Cardiac muscle cell (in vitro differentiated cells and primary cell): ENCODE measurements around the gene TMUB2. TPM values are rescaled to one million over a fixed set of nuclear protein-coding genes. Genes with fewer than 3 reads are reported as not detected.
"Not testable (repeated sequence)": the region's sequence is repeated elsewhere in the genome, so short reads cannot be mapped to it uniquely, and the experiment has no call there.

ENCODE experiments used
- DNase-seq, 2 donors: peaks; one replicate each; pipeline versions ENCODE4 v3.0.0 to v3.0.0-alpha.2; 2010 to 2017; ENCODE audit warnings: low read depth in 1 of 2, low spot score in 1 of 2
- H3K27ac ChIP-seq: fragments of 200-600 bp; sonication (generic); 2 replicates; pipeline ENCODE4 v1.5.1; 2016
- H3K27me3 ChIP-seq: fragments of 200-600 bp; sonication (generic); 2 replicates; pipeline ENCODE4 v1.6.0; 2016; ENCODE audit warnings: control low read depth
- H3K36me3 ChIP-seq: fragments of 200-600 bp; sonication (generic); 2 replicates; pipeline ENCODE4 v1.5.1; 2016; ENCODE audit warnings: control low read depth
- H3K4me1 ChIP-seq: fragments of 200-600 bp; sonication (generic); 2 replicates; pipeline ENCODE4 v1.8.1; 2017; ENCODE audit warnings: low read depth, mild to moderate bottlenecking, mixed run types
- H3K4me3 ChIP-seq: fragments of 200-600 bp; sonication (generic); 2 replicates; pipeline ENCODE4 v1.5.1; 2016; ENCODE audit warnings: mild to moderate bottlenecking
- H3K9me3 ChIP-seq: fragments of 200-600 bp; sonication (generic); 2 replicates; pipeline ENCODE4 v1.5.1; 2017; ENCODE audit warnings: low read depth, mild to moderate bottlenecking, control low read depth
- polyA plus RNA-seq: library from polyadenylated mRNA; unstranded; fragments of >200 nt; fragmentation: Nextera tagmentation; extraction: Ambion mirVana; gene quantifications from 2 replicates; pipeline ENCODE4 v1.2.1, GENCODE V29; 2016
- total RNA-seq: library from RNA; depleted of rRNA; stranded (reverse); fragments of >200 nt; gene quantifications from 2 replicates; pipeline ENCODE4 v1.2.3, GENCODE V29; 2016
- TF ChIP-seq, protein P1 (sequence below): IDR thresholded peaks from 2 replicates; pipeline ENCODE4 v1.5.1; 2012; ENCODE audit warnings: low read depth, mild to moderate bottlenecking, low read length

The TMUB2 gene
- total and polyA plus RNA-seq, 2 experiments from 2014 or later, result 40.5 to 43.9 TPM

DNA sequence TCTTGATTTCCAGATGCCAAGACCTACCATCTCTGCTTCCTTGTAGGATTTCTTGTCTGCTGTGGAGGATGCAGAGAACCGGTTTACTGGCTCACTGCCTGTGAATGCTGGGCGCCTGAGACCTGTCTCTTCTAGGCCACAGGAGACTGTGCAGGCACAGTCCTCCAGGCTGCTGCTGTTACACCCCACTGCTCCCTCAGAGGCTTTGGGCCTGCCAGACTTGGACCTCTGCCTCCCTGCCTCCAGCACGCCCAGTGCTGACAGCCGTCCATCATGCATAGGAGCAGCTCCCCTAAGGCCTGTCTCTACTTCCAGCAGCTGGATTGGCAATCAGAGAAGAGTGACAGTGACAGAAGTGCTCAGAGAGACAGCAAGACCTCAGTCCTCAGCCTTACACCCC is 39.0 kb upstream of the TMUB2 start:
- H3K36me3 ChIP-seq, result no peaks in the 10 kb centered on the region
- DNase-seq, result peak in 1 of 2 donors; percentile 18
- no peak overlapping the region for H3K4me3 ChIP-seq
- peaks cover 56% of the 10 kb centered on the region for H3K4me1 ChIP-seq
- peak overlapping the region; percentile 93 for H3K27ac ChIP-seq
- no peaks in the 10 kb centered on the region for H3K9me3 ChIP-seq
- H3K27me3 ChIP-seq, result no peaks in the 10 kb centered on the region
- TF ChIP-seq, protein P1, sequence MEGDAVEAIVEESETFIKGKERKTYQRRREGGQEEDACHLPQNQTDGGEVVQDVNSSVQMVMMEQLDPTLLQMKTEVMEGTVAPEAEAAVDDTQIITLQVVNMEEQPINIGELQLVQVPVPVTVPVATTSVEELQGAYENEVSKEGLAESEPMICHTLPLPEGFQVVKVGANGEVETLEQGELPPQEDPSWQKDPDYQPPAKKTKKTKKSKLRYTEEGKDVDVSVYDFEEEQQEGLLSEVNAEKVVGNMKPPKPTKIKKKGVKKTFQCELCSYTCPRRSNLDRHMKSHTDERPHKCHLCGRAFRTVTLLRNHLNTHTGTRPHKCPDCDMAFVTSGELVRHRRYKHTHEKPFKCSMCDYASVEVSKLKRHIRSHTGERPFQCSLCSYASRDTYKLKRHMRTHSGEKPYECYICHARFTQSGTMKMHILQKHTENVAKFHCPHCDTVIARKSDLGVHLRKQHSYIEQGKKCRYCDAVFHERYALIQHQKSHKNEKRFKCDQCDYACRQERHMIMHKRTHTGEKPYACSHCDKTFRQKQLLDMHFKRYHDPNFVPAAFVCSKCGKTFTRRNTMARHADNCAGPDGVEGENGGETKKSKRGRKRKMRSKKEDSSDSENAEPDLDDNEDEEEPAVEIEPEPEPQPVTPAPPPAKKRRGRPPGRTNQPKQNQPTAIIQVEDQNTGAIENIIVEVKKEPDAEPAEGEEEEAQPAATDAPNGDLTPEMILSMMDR, result no peak

DNA sequence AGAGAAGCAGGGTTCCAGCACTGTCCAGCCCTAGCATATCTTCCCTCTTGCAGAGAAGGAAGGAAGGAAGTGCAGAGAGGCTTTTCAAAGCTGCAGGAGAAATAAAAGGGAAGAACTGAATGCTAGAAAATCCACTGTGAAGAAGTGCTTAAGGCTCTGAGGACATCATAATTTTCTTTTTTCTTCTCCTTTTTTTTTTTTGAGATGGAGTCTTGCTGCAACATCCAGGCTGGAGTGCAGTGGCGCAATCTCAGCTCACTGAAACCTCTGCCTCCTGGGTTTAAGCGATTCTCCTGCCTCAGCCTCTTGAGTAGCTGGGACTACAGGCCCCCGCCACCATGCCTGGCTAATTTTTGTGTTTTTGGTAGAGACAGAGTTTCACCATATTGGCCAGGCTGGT is 37.7 kb upstream of the TMUB2 start:
- not testable (repeated sequence) for H3K27me3 ChIP-seq, H3K9me3 ChIP-seq, H3K4me3 ChIP-seq, DNase-seq, H3K36me3 ChIP-seq
- Histone ChIP-seq H3K4me1 (peaks cover 56% of the 10 kb centered on the region), H3K27ac (peak overlapping the region; percentile 93)

DNA sequence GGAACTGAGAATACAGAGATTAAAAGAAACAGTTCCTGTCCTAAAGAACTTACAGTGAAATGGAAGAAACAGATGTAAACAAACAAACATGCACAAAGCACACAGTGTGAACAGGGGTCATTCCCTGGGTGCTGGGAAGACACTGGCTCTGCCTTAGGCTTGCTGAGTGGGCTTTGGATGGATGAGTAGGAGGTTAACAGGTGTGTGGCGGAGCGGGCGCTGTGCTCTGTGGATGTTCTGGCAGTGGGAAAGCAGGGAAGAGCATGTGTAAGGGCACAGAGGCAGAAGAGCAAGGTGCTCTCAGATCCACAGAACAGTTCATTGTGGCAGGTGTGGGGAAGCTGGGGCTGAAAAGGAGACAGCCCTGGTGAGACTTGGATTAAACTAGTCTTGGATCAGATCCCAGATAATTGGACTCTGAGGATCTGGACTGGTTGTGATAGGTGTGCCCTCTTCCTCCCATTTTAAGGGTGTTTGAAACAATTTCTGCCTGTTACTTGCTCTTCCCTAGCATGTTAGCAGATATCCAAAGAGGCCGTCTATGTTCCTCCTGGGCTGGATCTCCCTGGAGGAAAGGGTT is 36.9 kb upstream of the TMUB2 start:
- H3K9me3 ChIP-seq, result no peaks in the 10 kb centered on the region
- H3K36me3 ChIP-seq, result no peaks in the 10 kb centered on the region
- TF ChIP-seq, protein P1, result no peak
- H3K27me3 ChIP-seq, result no peaks in the 10 kb centered on the region
- H3K27ac ChIP-seq, result no peak overlapping the region
- no peak overlapping the region for H3K4me3 ChIP-seq
- H3K4me1 ChIP-seq, result peaks cover 52% of the 10 kb centered on the region
- DNase-seq, result no peak

DNA sequence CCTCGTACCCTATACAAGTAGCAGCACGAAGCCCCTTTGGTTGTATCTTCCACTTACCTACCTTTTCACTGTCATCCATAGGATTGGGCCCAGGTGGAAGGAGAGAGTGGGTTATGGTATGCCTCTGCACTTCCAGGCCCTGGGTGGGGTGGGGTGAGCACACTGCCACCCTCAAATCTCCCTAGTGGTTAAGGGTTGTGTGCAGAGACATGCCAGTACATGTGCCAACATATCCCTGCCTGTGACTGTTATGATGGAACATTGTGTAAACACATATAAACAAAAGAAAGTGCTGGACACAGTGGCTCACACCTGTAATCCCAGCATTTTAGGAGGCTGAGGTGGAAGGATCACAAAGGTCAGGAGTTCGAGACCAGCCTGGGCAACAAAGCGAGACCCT is 33.9 kb upstream of the TMUB2 start:
- TF ChIP-seq, protein P1, result no peak
- DNase-seq, result no peak
- Histone ChIP-seq H3K27me3 (no peaks in the 10 kb centered on the region), H3K4me1 (peaks cover 22% of the 10 kb centered on the region), H3K27ac (no peak overlapping the region), H3K4me3 (no peak overlapping the region), H3K9me3 (no peaks in the 10 kb centered on the region), H3K36me3 (no peaks in the 10 kb centered on the region)

DNA sequence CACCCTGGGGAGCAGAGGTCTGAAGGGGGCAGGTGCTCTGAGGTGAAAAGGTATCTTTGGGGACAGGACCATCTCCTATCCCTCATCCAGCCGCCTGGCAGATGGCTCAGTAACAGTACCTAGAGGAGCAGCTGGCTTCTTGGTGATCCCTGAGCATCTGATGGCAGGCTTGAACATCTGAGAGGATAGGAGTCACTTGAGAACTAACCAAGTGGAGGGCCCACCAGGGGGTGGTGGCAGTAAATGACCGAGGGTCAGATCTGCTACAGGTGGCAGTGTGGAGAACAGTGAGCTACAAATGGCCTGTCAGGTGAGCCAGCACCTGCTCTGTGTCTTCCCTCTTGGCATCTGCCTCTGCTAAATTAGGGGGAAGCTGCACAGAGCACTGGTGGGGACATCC is 31.3 kb upstream of the TMUB2 start:
- no peaks in the 10 kb centered on the region for H3K36me3 ChIP-seq
- H3K27ac ChIP-seq, result no peak overlapping the region
- H3K4me3 ChIP-seq, result no peak overlapping the region
- H3K4me1 ChIP-seq, result peaks cover 17% of the 10 kb centered on the region
- no peaks in the 10 kb centered on the region for H3K27me3 ChIP-seq
- TF ChIP-seq, protein P1, result no peak
- DNase-seq, result no peak
- no peaks in the 10 kb centered on the region for H3K9me3 ChIP-seq

DNA sequence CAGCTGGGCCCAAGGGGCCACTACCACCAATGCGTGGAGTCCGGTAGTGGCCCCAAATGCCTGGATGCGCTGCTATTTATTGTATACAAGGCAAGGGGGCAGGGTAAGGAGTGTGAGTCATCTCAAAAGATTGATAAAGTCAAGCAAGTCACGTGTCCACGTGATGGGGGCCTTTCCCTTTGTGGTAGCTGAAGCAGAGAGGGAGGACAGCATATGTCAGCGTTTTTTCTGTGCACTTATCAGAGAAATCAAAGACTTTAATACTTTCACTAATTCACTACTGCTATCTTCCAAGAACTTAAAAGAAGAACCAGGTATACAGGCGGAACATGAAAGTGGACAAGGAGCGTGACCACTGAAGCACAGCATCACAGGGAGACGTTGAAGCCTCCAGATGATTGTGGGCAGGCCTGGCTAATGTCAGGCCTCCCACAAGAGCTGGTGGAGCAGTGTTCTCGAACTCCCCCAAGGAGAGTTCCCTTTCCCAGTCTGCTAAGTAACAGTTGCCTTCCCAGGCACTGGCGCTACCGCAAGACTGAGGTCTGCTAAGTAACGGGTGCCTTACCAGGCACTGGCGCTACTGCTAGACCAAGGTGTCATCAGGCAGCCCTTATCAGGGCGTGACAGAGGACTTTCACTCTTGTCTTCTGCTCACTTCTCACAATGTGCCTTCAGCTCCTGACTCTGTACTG is 27.1 kb upstream of the TMUB2 start:
- DNase-seq, result peak; percentile 23 to 51
- H3K36me3 ChIP-seq, result no peaks in the 10 kb centered on the region
- TF ChIP-seq, protein P1, result no peak

More for the DNA sequence above, 27.1 kb upstream of the TMUB2 start:
- Histone ChIP-seq H3K9me3 (no peaks in the 10 kb centered on the region), H3K27me3 (no peaks in the 10 kb centered on the region), H3K4me3 (no peak overlapping the region), H3K4me1 (peaks cover 6% of the 10 kb centered on the region), H3K27ac (peak overlapping the region; percentile 80)
